Activated CD8-positive, alpha-beta memory T cell treated with anti-CD3 and anti-CD28 coated beads for 24 hours (primary cell): ENCODE data around the gene MFAP2.

Source experiments
- DNase-seq: peaks from one replicate; pipeline ENCODE4 v3.0.0-alpha.2; 2020

MFAP2 gene

GRCh38 chr1:17007121-17007520 lies 26.7 kb upstream of the MFAP2 start:
- no peak for DNase-seq

- no peak for DNase-seq
Measured at GRCh38 chr1:17005365-17005740, 24.9 kb upstream of the MFAP2 start.

- no peak for DNase-seq
Measured at GRCh38 chr1:17004466-17005364, 24.3 kb upstream of the MFAP2 start.

- DNase-seq = no peak
Measured at GRCh38 chr1:17002524-17002902, 22.1 kb upstream of the MFAP2 start.

- no peak for DNase-seq
Measured at GRCh38 chr1:17001760-17002523, 21.5 kb upstream of the MFAP2 start.

GRCh38 chr1:16999863-17000262 lies 19.4 kb upstream of the MFAP2 start:
- no peak for DNase-seq

GRCh38 chr1:16998589-16998988 lies 18.2 kb upstream of the MFAP2 start:
- DNase-seq = no peak

GRCh38 chr1:16996845-16997244 lies 16.4 kb upstream of the MFAP2 start:
- no peak for DNase-seq

GRCh38 chr1:16993521-16994038 lies 13.2 kb upstream of the MFAP2 start:
- DNase-seq = no peak

- DNase-seq = no peak
Measured at GRCh38 chr1:16992675-16993074, 12.3 kb upstream of the MFAP2 start.

GRCh38 chr1:16992102-16992501 lies 11.7 kb upstream of the MFAP2 start:
- DNase-seq = no peak

- no peak for DNase-seq
Measured at GRCh38 chr1:16991571-16991970, 11.2 kb upstream of the MFAP2 start.

GRCh38 chr1:16989676-16990391 lies 9.4 kb upstream of the MFAP2 start:
- DNase-seq = no peak

- DNase-seq = no peak
Measured at GRCh38 chr1:16988210-16988609, 7.8 kb upstream of the MFAP2 start.

GRCh38 chr1:16986962-16987361 lies 6.5 kb upstream of the MFAP2 start:
- no peak for DNase-seq

GRCh38 chr1:16986560-16986959 lies 6.1 kb upstream of the MFAP2 start:
- DNase-seq = no peak

- DNase-seq = no peak
Measured at GRCh38 chr1:16986113-16986512, 5.7 kb upstream of the MFAP2 start.

- DNase-seq = no peak
Measured at GRCh38 chr1:16984717-16985116, 4.3 kb upstream of the MFAP2 start.

GRCh38 chr1:16983649-16984048 lies 3.2 kb upstream of the MFAP2 start:
- DNase-seq = no peak

- DNase-seq = no peak
Measured at GRCh38 chr1:16982902-16983301, 2.5 kb upstream of the MFAP2 start.

- DNase-seq = no peak
Measured at GRCh38 chr1:16981269-16981849, 939 bp upstream of the MFAP2 start.

GRCh38 chr1:16979475-16980327 lies 719 bp downstream of the MFAP2 start:
- no peak for DNase-seq
